ENCODE data around the gene PTPRM.

- TF ChIP-seq REST (IDR thresholded peaks at IDR 0.05; ENCODE audit: insufficient read depth in 1 of 2, low read depth in 2 of 2, low read length in 1 of 2) (no peak), TCF7L2 (IDR thresholded peaks at IDR 0.05; ENCODE audit: low read depth, low read length) (no peak), POLR2AphosphoS5 (IDR thresholded peaks at IDR 0.05; ENCODE audit: low read depth, low read length) (no peak)
- TF ChIP-seq, protein P1, sequence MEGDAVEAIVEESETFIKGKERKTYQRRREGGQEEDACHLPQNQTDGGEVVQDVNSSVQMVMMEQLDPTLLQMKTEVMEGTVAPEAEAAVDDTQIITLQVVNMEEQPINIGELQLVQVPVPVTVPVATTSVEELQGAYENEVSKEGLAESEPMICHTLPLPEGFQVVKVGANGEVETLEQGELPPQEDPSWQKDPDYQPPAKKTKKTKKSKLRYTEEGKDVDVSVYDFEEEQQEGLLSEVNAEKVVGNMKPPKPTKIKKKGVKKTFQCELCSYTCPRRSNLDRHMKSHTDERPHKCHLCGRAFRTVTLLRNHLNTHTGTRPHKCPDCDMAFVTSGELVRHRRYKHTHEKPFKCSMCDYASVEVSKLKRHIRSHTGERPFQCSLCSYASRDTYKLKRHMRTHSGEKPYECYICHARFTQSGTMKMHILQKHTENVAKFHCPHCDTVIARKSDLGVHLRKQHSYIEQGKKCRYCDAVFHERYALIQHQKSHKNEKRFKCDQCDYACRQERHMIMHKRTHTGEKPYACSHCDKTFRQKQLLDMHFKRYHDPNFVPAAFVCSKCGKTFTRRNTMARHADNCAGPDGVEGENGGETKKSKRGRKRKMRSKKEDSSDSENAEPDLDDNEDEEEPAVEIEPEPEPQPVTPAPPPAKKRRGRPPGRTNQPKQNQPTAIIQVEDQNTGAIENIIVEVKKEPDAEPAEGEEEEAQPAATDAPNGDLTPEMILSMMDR (IDR thresholded peaks at IDR 0.05) = no peak
These were observed 833.7 kb downstream of the PTPRM start for GRCh38 chr18:8400825-8401224.

Data from Panc1 (cell line).